ENCODE results near the gene YIF1A. TPM values are rescaled to one million over a fixed set of nuclear protein-coding genes. Genes with fewer than 3 reads are reported as not detected.
A peak's percentile ranks its signal among the peaks of the same experiment; 100 is the strongest.

YIF1A gene
- total and polyA plus RNA-seq, 2 of the 4 experiments (the other 2 are of a cell fraction): 128 to 207 TPM

GRCh38 chr11:66289548-66290329 lies 796 bp upstream of the YIF1A start:
- Histone ChIP-seq H3K4ac (ENCODE audit: low read depth, low read length) (peak overlapping the region; percentile 90), H3K9me3 (ENCODE audit: control insufficient read depth, insufficient read depth, low read length) (no peaks in the 10 kb centered on the region), H3K56ac (ENCODE audit: extremely low read depth, insufficient read depth, low read length) (peak overlapping the region; percentile 74), H3K14ac (replicated peaks; ENCODE audit: low read depth, low read length) (peak overlapping the region; percentile 82), H2BK120ac (ENCODE audit: low read depth, low read length) (peak overlapping the region; percentile 43), H2BK20ac (ENCODE audit: low read depth, low read length) (no peak overlapping the region), H2BK15ac (ENCODE audit: low read depth, low read length) (no peak overlapping the region; the same call in 2 of the 3 replicates), H3K79me1 (ENCODE audit: low read depth in 1 of 2, low read length in 2 of 2) (peaks cover 15 to 38% of the 10 kb centered on the region in 2 experiments; a peak in 3 of 4 replicates), H3K27ac (ENCODE audit: insufficient read depth, low read length) (peak overlapping the region; percentile 84), H3K36me3 (ENCODE audit: control insufficient read depth, insufficient read depth, low read length) (peaks cover 10% of the 10 kb centered on the region; the same call in 1 of the 2 replicates), H4K91ac (ENCODE audit: insufficient read depth, low read depth, low read length) (peak overlapping the region; percentile 95), H3K9me1 (ENCODE audit: insufficient read depth, low read length) (peaks cover 17% of the 10 kb centered on the region), H2AK9ac (replicated peaks; ENCODE audit: low read depth, low read length, poor library complexity) (peak overlapping the region; percentile 99), H3K4me2 (ENCODE audit: low read depth, low read length) (peak overlapping the region; percentile 80), H2BK5ac (ENCODE audit: low read depth, low read length, poor library complexity, severe bottlenecking) (peak overlapping the region; percentile 93), H4K8ac (ENCODE audit: low read depth in 2 of 2, low read length in 2 of 2) (peak overlapping the region in 1 of 2 experiments; percentile 98; a peak in 3 of 4 replicates), H3K4me1 (ENCODE audit: control insufficient read depth, insufficient read depth, low read length) (peaks cover 11% of the 10 kb centered on the region), H3K27me3 (ENCODE audit: control insufficient read depth, insufficient read depth, low read length) (peaks cover 31% of the 10 kb centered on the region), H3K18ac (ENCODE audit: low read depth, low read length) (peak overlapping the region; percentile 28), H3K9ac (ENCODE audit: low read depth, low read length) (peak overlapping the region; percentile 76), H2AFZ (replicated peaks; ENCODE audit: low read length, poor library complexity) (peak overlapping the region; percentile 98), H3K4me3 (ENCODE audit: insufficient read depth, low read depth, low read length) (peak overlapping the region; percentile 55), H2AK5ac (ENCODE audit: low read depth, low read length) (peak overlapping the region; percentile 56), H3K23ac (ENCODE audit: low read depth, low read length) (peak overlapping the region; percentile 62), H4K5ac (ENCODE audit: low read depth, low read length) (peak overlapping the region; percentile 73), H4K20me1 (ENCODE audit: insufficient read depth, low read length) (peaks cover 15% of the 10 kb centered on the region)
- peak; percentile 66 for ATAC-seq (ENCODE audit: low read depth)
- BruUV-seq (replicated peaks): no TSS peak
- ChIA-PET CTCF (interaction anchor here (1.0 kb wide), 1 partner anchor 29 kb away, joined by 3 read pairs; no protein-coding TSS in a partner anchor), POLR2A (ENCODE audit: unreplicated experiment) (interaction anchor here (0.6 to 1.2 kb wide), 7 partner anchors 9 to 237 kb away, joined by 3 to 16 read pairs (median 3); partner anchors contain the start of gene CD248)
- no peak for DNase-seq
- WGBS, 2 experiments (ENCODE audit: extremely low coverage in 2 of 2, insufficient read length in 1 of 2): 25% methylated on average over 5 of the region's 36 CpGs; no CpG with 5 or more reads in 1 of the 2 experiments
- intact Hi-C loops (cut with micrococcal nuclease) (loop anchor here (1.0 to 2.0 kb wide), 2 partner anchors 39 to 67 kb away; no protein-coding TSS in a partner anchor), in situ Hi-C loops (cut with MboI; ENCODE audit: low sequenced_read_pairs) (no loop called here), dilution Hi-C loops (cut with HindIII; ENCODE audit: low sequenced_read_pairs, unreplicated experiment) (no loop called here)
- peak; percentile 80; the same call in 1 of the 2 replicates for TF ChIP-seq MAZ (IDR thresholded peaks at IDR 0.05; ENCODE audit: borderline replicate concordance, low read depth, low read length)
- TF ChIP-seq MXI1 (IDR thresholded peaks at IDR 0.05; ENCODE audit: borderline replicate concordance, low read depth, low read length): peak; percentile 97
- 0 out of 2 replicates have a peak, but pooled peaks have one; percentile 21 for TF ChIP-seq FOS (IDR thresholded peaks at IDR 0.05; ENCODE audit: low read depth, low read length)
- TF ChIP-seq MAFK (IDR thresholded peaks at IDR 0.05; ENCODE audit: low read depth, low read length): peak; percentile 27; the same call in 1 of the 2 replicates
- peak; percentile 94 for TF ChIP-seq RCOR1 (IDR thresholded peaks at IDR 0.05; ENCODE audit: insufficient replicate concordance, low read length)
- no peak for TF ChIP-seq SMC3 (IDR thresholded peaks at IDR 0.05; ENCODE audit: low read depth, low read length)
